ENCODE results near the gene HNRNPF.
"Not testable (repeated sequence)": the region's sequence is repeated elsewhere in the genome, so short reads cannot be mapped to it uniquely, and the experiment has no call there.

HNRNPF gene

GRCh38 chr10:43408710-43409384, at the start of gene HNRNPF:
Gene HNRNPF, minus strand, starts transcription at chr10:43409186. Its CDS starts 21,302 bp downstream, at chr10:43387884.
- FAIRE-seq, result no peak

- no peak for FAIRE-seq
These were observed 49.2 kb upstream of the HNRNPF start for GRCh38 chr10:43458227-43458626.

GRCh38 chr10:43456561-43456960, 47.6 kb upstream of the HNRNPF start:
- FAIRE-seq, result not testable (repeated sequence)

GRCh38 chr10:43454025-43454424, 45.0 kb upstream of the HNRNPF start:
- not testable (repeated sequence) for FAIRE-seq

GRCh38 chr10:43453266-43453831, 44.4 kb upstream of the HNRNPF start:
- FAIRE-seq, result no peak

- FAIRE-seq, result no peak
These were observed 43.4 kb upstream of the HNRNPF start for GRCh38 chr10:43452356-43452914.

- no peak for FAIRE-seq
These were observed 39.8 kb upstream of the HNRNPF start for GRCh38 chr10:43448742-43449141.

- not testable (repeated sequence) for FAIRE-seq
These were observed 37.4 kb upstream of the HNRNPF start for GRCh38 chr10:43446219-43447017.

GRCh38 chr10:43444897-43445466, 36.0 kb upstream of the HNRNPF start:
- FAIRE-seq, result no peak

- no peak for FAIRE-seq
These were observed 35.3 kb upstream of the HNRNPF start for GRCh38 chr10:43444323-43444722.

- FAIRE-seq, result no peak
These were observed 31.6 kb upstream of the HNRNPF start for GRCh38 chr10:43440463-43441134.

- FAIRE-seq, result no peak
These were observed 28.3 kb upstream of the HNRNPF start for GRCh38 chr10:43437141-43437870.

GRCh38 chr10:43436291-43437140, 27.5 kb upstream of the HNRNPF start, which contains the start of gene ZNF487:
Gene ZNF487, plus strand, starts transcription at chr10:43437111. Its CDS starts 38,703 bp downstream, at chr10:43475814.
- no peak for FAIRE-seq

GRCh38 chr10:43430926-43431663, 22.1 kb upstream of the HNRNPF start:
- FAIRE-seq, result no peak

- FAIRE-seq, result no peak
These were observed 18.3 kb upstream of the HNRNPF start for GRCh38 chr10:43427166-43427825.

- not testable (repeated sequence) for FAIRE-seq
These were observed 17.5 kb upstream of the HNRNPF start for GRCh38 chr10:43426476-43426875.

GRCh38 chr10:43424416-43424815, 15.4 kb upstream of the HNRNPF start:
- FAIRE-seq, result no peak

GRCh38 chr10:43421944-43422343, 13.0 kb upstream of the HNRNPF start:
- not testable (repeated sequence) for FAIRE-seq

- FAIRE-seq, result no peak
These were observed 12.5 kb upstream of the HNRNPF start for GRCh38 chr10:43421519-43421918.

GRCh38 chr10:43421201-43421507, 12.2 kb upstream of the HNRNPF start:
- FAIRE-seq, result no peak
